K562 (cell line): ENCODE data around the gene RNF126.

Source experiments
- CBX3 ChIP-seq, 2 experiments: IDR thresholded peaks; 1 replicate in 1 of 2; 2 replicates in 1 of 2; pipeline ENCODE4 v1.6.1; 2012; ENCODE audit warnings: inconsistent platforms in 2 of 2, low read length in 2 of 2, borderline replicate concordance in 1 of 2, control low read depth in 1 of 2
- DNMT1 ChIP-seq: fragments of 450-650 bp; IDR thresholded peaks from 2 replicates; pipeline ENCODE4 v1.6.1; 2016; ENCODE audit warnings: antibody characterized with exemption, mild to moderate bottlenecking
- KLF10 ChIP-seq: fragments of 250-450 bp; sonication (Bioruptor Pico); IDR thresholded peaks from 2 replicates; pipeline ENCODE4 v1.6.1; 2021; ENCODE audit warnings: matching md5 sums
- POLR2AphosphoS5 ChIP-seq: IDR thresholded peaks from 2 replicates; pipeline ENCODE4 v1.6.1; 2011; ENCODE audit warnings: mild to moderate bottlenecking, low read depth, low read length, moderate library complexity; ENCODE audit not compliant: control insufficient read depth, insufficient read depth
- RBFOX2 ChIP-seq: fragments of 200-400 bp; formaldehyde crosslinking; IDR thresholded peaks from 2 replicates; pipeline ENCODE4 v1.6.1; 2017; ENCODE audit warnings: low read depth, mild to moderate bottlenecking, low read length, moderate library complexity
- TAF1 ChIP-seq: IDR thresholded peaks from 2 replicates; pipeline ENCODE4 v1.6.1; 2011; ENCODE audit warnings: mild to moderate bottlenecking, low read length, moderate library complexity; ENCODE audit not compliant: insufficient read depth, control insufficient read depth, severe bottlenecking; ENCODE audit errors: extremely low read depth
- ZBTB8A ChIP-seq: fragments of 450-650 bp; IDR thresholded peaks from 2 replicates; pipeline ENCODE4 v1.6.1; 2018; ENCODE audit warnings: mild to moderate bottlenecking, moderate library complexity; ENCODE audit not compliant: partially characterized antibody
- ZFP1 ChIP-seq: fragments of 450-650 bp; formaldehyde crosslinking; IDR thresholded peaks from 2 replicates; pipeline ENCODE4 v1.4.0; 2020; ENCODE audit warnings: mild to moderate bottlenecking, mixed read lengths
- ZNF384 ChIP-seq: IDR thresholded peaks from 2 replicates; pipeline ENCODE4 v1.6.1; 2012; ENCODE audit warnings: low read depth, low read length, improper control_type of control experiment
- TF ChIP-seq, protein P1 (sequence below): sonication (generic); formaldehyde crosslinking; IDR thresholded peaks from 2 replicates; pipeline ENCODE4 v1.8.0; 2023; ENCODE audit warnings: mild to moderate bottlenecking, missing genetic modification reagents
- TF ChIP-seq, protein P2 (sequence below): fragments of 450-650 bp; formaldehyde crosslinking; IDR thresholded peaks from 2 replicates; pipeline ENCODE4 v1.4.0; 2020; ENCODE audit warnings: mild to moderate bottlenecking, mixed read lengths

DNA sequence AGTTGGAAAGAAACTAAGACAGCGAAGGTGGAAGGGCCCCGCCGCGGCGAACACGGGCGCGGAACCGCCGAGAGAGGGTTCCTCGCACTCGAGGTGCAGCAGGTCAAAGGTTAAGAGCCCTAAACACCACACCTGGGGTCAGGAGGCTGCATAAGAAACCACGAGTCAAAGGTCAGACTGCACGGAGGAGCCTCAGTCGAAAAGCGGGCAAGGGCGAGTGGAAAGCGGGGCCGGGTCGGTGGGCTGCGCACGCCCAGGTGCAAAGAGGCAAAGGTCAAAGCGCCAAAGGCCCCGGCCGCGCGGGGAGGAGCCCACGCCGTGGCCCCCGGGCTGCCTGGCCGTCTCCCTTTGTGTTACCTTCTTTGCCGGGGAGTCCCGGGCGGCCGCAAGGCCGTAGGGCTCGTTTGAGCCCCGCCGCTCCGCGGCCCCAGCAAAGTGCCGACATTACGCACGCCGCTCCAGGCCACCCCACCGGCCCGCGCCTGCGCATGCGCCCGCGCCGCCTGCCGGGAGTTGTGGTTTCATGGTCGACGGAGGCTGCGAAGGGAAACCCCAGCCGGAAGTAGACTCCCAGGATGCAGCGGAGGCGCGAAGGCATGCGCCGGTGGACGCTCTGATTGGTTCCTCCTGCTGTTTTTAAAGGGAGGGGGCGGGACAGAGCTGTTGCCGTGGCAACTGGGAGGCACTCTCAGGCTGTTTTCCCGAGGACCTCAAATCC is 29.8 kb downstream of the RNF126 start, which contains the start of gene POLRMT:
- TF ChIP-seq CBX3 (IDR thresholded peaks at IDR 0.05; ENCODE audit: borderline replicate concordance in 1 of 2, low read length in 2 of 2) = no peak
- no peak for TF ChIP-seq ZBTB8A
- peak; percentile 63 for TF ChIP-seq TAF1
- no peak for TF ChIP-seq ZFP1 (CRISPR knock-in tag)
- TF ChIP-seq DNMT1 = no peak
- TF ChIP-seq ZNF384 = no peak
- peak; percentile 41; the same call in 1 of the 2 replicates for TF ChIP-seq POLR2AphosphoS5
- TF ChIP-seq, protein P1, sequence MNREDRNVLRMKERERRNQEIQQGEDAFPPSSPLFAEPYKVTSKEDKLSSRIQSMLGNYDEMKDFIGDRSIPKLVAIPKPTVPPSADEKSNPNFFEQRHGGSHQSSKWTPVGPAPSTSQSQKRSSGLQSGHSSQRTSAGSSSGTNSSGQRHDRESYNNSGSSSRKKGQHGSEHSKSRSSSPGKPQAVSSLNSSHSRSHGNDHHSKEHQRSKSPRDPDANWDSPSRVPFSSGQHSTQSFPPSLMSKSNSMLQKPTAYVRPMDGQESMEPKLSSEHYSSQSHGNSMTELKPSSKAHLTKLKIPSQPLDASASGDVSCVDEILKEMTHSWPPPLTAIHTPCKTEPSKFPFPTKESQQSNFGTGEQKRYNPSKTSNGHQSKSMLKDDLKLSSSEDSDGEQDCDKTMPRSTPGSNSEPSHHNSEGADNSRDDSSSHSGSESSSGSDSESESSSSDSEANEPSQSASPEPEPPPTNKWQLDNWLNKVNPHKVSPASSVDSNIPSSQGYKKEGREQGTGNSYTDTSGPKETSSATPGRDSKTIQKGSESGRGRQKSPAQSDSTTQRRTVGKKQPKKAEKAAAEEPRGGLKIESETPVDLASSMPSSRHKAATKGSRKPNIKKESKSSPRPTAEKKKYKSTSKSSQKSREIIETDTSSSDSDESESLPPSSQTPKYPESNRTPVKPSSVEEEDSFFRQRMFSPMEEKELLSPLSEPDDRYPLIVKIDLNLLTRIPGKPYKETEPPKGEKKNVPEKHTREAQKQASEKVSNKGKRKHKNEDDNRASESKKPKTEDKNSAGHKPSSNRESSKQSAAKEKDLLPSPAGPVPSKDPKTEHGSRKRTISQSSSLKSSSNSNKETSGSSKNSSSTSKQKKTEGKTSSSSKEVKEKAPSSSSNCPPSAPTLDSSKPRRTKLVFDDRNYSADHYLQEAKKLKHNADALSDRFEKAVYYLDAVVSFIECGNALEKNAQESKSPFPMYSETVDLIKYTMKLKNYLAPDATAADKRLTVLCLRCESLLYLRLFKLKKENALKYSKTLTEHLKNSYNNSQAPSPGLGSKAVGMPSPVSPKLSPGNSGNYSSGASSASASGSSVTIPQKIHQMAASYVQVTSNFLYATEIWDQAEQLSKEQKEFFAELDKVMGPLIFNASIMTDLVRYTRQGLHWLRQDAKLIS (CRISPR knock-in tag) = no peak; the same call in 1 of the 2 replicates
- TF ChIP-seq RBFOX2 = peak; percentile 86
- TF ChIP-seq, protein P2, sequence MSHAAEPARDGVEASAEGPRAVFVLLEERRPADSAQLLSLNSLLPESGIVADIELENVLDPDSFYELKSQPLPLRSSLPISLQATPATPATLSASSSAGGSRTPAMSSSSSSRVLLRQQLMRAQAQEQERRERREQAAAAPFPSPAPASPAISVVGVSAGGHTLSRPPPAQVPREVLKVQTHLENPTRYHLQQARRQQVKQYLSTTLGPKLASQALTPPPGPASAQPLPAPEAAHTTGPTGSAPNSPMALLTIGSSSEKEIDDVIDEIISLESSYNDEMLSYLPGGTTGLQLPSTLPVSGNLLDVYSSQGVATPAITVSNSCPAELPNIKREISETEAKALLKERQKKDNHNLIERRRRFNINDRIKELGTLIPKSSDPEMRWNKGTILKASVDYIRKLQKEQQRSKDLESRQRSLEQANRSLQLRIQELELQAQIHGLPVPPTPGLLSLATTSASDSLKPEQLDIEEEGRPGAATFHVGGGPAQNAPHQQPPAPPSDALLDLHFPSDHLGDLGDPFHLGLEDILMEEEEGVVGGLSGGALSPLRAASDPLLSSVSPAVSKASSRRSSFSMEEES = no peak
- TF ChIP-seq KLF10 (CRISPR knock-in tag) = no peak
